GM10847 (cell line): ENCODE results near the gene PTPN5.

Source experiments
- POLR2A ChIP-seq: IDR thresholded peaks from 2 replicates; pipeline ENCODE4 v1.6.1; 2011; ENCODE audit not compliant: insufficient read length; ENCODE audit errors: extremely low read depth

Gene PTPN5

GRCh38 chr11:18709414-18709813 is 82.2 kb downstream of the PTPN5 start:
- TF ChIP-seq POLR2A, result no peak

GRCh38 chr11:18707811-18708340 is 83.7 kb downstream of the PTPN5 start:
- TF ChIP-seq POLR2A, result no peak

- no peak for TF ChIP-seq POLR2A
Observed at GRCh38 chr11:18706330-18707243, 85.0 kb downstream of the PTPN5 start.

DNA sequence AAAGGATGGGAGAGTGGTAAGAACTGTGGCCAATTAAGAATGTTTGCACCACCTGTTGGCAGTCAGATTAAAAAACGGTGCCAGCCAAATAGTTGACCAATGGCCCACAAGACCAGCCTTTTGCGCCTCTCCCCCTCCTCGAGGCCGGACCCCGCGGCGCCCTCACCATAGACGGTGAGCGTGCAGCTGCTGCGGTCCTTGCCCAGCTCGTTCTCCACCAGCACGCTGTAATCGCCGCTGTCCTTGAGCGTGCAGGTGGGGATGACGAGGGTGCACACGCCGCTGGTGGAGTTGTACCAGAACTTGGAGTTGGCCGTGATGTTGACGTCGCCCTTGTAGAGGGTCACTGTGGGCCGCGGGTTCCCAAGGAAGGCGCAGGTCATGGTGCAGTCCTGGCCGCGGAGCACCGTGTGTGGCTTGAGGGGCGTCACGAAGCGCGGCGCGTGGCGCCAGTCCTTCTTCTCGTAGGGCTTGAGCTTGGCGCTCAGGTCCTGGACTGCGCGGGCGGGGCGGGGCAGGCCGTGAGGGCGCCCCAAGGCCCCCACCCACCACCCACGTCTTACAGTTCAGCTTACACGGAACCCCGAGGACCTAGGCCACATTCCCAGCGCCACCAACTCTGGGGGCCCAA is 85.8 kb downstream of the PTPN5 start:
- no peak for TF ChIP-seq POLR2A

DNA sequence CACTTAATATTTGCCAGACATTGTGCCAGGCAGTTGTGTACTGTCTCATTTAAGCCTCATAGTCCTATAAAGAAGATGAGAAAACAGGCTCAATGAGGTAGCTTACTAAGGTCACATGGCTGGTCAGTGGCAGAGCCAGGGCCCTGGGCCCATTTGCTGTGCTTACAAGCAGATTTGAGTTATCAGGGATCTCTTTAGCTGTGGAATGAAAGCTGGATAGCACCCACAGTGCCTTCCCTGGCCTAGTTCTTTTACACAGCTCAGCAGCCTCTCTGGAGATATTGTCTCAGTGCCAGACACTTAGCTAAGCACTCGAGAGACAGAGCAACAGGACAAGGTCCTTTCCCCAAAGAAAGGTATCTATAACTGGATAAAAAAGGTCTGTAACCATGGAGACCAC is 86.9 kb downstream of the PTPN5 start:
- TF ChIP-seq POLR2A, result no peak

GRCh38 chr11:18704045-18704645 is 87.5 kb downstream of the PTPN5 start:
- TF ChIP-seq POLR2A, result no peak

DNA sequence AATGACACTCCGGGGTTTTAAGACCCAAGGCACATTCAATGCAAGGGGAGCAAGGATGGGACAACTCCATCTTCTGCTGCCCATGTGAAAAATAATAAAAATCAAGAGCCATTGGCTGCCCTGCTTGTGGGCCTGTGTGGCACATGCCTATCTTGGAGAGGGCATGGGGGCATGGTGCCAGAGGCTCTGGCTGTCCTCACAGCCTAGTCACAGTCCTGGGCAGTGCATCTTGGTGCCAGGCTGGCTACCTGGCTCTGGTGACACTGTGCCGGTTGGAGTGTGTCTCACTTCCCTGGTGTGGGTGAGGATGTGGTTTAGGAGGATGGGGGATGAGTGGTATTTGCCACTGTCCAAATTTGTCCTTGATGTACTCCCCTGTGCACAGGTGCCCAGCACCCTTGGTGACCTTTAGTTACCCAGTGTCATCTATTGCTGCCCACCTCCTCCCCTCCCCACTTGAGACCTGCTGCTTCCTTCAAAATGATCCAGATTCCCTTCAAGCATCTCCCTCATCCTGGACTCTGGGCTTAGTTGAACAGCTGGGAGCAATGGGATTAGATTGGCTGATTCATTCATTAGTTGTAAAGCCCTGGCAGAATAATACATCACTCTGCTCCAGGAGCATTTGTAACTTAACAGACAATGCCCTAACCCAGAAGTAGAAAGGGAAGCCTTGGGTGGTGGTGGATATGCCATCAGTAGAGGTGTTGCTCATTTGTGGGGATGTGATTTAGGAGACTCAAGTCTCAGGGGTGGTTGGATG is 88.4 kb downstream of the PTPN5 start:
- no peak for TF ChIP-seq POLR2A

GRCh38 chr11:18701614-18702216 is 89.9 kb downstream of the PTPN5 start:
- TF ChIP-seq POLR2A, result no peak

DNA sequence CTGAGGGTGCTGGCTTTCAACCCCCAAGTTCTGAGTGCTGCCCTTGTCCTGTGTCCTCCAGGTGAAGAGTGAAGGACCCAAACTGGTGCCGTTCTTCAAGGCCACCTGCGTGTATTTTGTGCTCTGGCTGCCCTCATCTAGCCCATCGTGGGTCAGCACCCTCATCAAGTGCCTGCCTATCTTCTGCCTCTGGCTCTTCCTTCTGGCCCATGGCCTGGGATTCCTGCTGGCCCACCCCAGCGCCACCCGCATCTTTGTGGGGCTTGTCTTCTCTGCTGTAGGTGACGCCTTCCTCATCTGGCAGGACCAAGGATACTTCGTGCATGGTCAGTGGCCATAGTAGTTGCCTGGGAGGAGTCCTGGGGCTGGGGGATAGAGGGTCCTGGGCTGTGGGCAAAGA is 90.7 kb downstream of the PTPN5 start:
- TF ChIP-seq POLR2A, result no peak

- no peak for TF ChIP-seq POLR2A
Observed at GRCh38 chr11:18700375-18700774, 91.2 kb downstream of the PTPN5 start.

- no peak for TF ChIP-seq POLR2A
Observed at GRCh38 chr11:18699848-18700261, 91.7 kb downstream of the PTPN5 start.

DNA sequence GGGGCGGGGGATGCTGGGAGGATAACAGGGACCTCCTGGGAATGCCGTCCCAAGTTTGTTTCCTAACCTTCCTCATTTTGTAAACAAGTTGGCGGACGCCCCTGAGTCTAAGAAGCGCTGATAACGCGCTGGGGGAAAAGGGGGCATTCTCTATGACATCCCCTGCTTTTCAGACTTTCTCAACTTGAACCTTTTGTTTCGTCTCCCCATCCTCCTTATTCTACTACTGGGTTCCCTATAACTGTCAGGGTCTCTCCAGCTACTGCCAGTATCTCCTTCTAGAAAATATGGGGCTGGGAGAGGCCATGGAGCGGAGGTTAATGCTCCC is 92.4 kb downstream of the PTPN5 start:
- no peak for TF ChIP-seq POLR2A

- TF ChIP-seq POLR2A, result no peak
Observed at GRCh38 chr11:18698341-18699268, 93.0 kb downstream of the PTPN5 start, which contains the start of gene TMEM86A. Gene TMEM86A (plus strand): TSS chr11:18698779. CDS start chr11:18698887, 108 bp downstream.

DNA sequence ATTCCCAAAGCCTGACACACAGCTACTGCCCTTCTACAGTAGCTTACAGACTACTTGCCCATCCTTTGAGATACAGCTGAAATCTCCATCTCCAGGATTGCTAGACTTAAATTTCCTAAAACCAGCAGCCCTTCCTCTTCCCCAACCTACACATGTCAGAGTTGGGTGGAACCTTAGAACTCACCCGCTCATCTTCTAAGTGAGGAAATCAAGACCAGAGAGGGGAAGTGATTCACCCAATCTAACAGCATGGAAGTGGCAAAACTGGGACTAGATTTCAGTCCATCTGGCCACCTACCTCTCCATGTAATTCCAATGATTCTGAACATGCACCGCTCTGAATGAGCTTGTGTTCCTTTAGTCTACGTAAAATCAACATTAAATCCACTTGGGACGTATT is 94.0 kb downstream of the PTPN5 start:
- TF ChIP-seq POLR2A, result no peak
